ENCODE results near the gene PANK4.
A peak's percentile ranks its signal among the peaks of the same experiment; 100 is the strongest.

Gene PANK4

GRCh38 chr1:2482588-2482987, 43.8 kb downstream of the PANK4 start:
- TF ChIP-seq TOX (CRISPR knock-in tag; IDR thresholded peaks at IDR 0.05; ENCODE audit: borderline replicate concordance) (no peak), ESRRG (CRISPR knock-in tag; IDR thresholded peaks at IDR 0.05) (no peak), CREB5 (CRISPR knock-in tag; IDR thresholded peaks at IDR 0.05; ENCODE audit: low read depth) (no peak), CSDC2 (CRISPR knock-in tag; IDR thresholded peaks at IDR 0.05) (no peak), ZNF565 (CRISPR knock-in tag; conservative IDR thresholded peaks at IDR 0.05; ENCODE audit: low read depth) (no peak), GLIS3 (CRISPR knock-in tag; IDR thresholded peaks at IDR 0.05) (no peak), TCF4 (CRISPR knock-in tag; IDR thresholded peaks at IDR 0.05; ENCODE audit: borderline replicate concordance) (no peak), ZNF8 (CRISPR knock-in tag; IDR thresholded peaks at IDR 0.05) (no peak), PATZ1 (CRISPR knock-in tag; IDR thresholded peaks at IDR 0.05; ENCODE audit: borderline replicate concordance) (no peak), ZFP3 (CRISPR knock-in tag; IDR thresholded peaks at IDR 0.05) (no peak), ISL1 (CRISPR knock-in tag; IDR thresholded peaks at IDR 0.05) (no peak), SNAI2 (CRISPR knock-in tag; IDR thresholded peaks at IDR 0.05) (no peak), TSHZ2 (CRISPR knock-in tag; IDR thresholded peaks at IDR 0.05) (no peak), BACH2 (CRISPR knock-in tag; IDR thresholded peaks at IDR 0.05; ENCODE audit: borderline replicate concordance) (no peak), ZFP30 (CRISPR knock-in tag; IDR thresholded peaks at IDR 0.05) (no peak)
- peak; percentile 7; the same call in 1 of the 3 replicates for ATAC-seq

GRCh38 chr1:2481885-2482284, 44.5 kb downstream of the PANK4 start:
- peak; percentile 17 for ATAC-seq
- TF ChIP-seq TOX (CRISPR knock-in tag; IDR thresholded peaks at IDR 0.05; ENCODE audit: borderline replicate concordance) (no peak), OSR1 (CRISPR knock-in tag; IDR thresholded peaks at IDR 0.05) (no peak)

- peak; percentile 48 for ATAC-seq
- no peak for TF ChIP-seq PATZ1 (CRISPR knock-in tag; IDR thresholded peaks at IDR 0.05; ENCODE audit: borderline replicate concordance)
- TF ChIP-seq ISL1 (CRISPR knock-in tag; IDR thresholded peaks at IDR 0.05) = no peak
- no peak for TF ChIP-seq ZFP3 (CRISPR knock-in tag; IDR thresholded peaks at IDR 0.05)
- TF ChIP-seq TOX (CRISPR knock-in tag; IDR thresholded peaks at IDR 0.05; ENCODE audit: borderline replicate concordance) = no peak
- TF ChIP-seq CREB5 (CRISPR knock-in tag; IDR thresholded peaks at IDR 0.05; ENCODE audit: low read depth) = no peak
- TF ChIP-seq TCF4 (CRISPR knock-in tag; IDR thresholded peaks at IDR 0.05; ENCODE audit: borderline replicate concordance) = no peak
- no peak for TF ChIP-seq POU6F1 (CRISPR knock-in tag; IDR thresholded peaks at IDR 0.05; ENCODE audit: borderline replicate concordance, low read depth)
- TF ChIP-seq TSHZ2 (CRISPR knock-in tag; IDR thresholded peaks at IDR 0.05) = no peak
- no peak for TF ChIP-seq ARNTL (CRISPR knock-in tag; IDR thresholded peaks at IDR 0.05; ENCODE audit: borderline replicate concordance, low read depth)
- TF ChIP-seq ZNF70 (CRISPR knock-in tag; IDR thresholded peaks at IDR 0.05) = no peak
- TF ChIP-seq GLIS3 (CRISPR knock-in tag; IDR thresholded peaks at IDR 0.05) = no peak
- TF ChIP-seq ESRRG (CRISPR knock-in tag; IDR thresholded peaks at IDR 0.05) = no peak
- TF ChIP-seq CSRNP3 (CRISPR knock-in tag; IDR thresholded peaks at IDR 0.05) = no peak
- no peak for TF ChIP-seq SNAI2 (CRISPR knock-in tag; IDR thresholded peaks at IDR 0.05)
- no peak for TF ChIP-seq ZNF8 (CRISPR knock-in tag; IDR thresholded peaks at IDR 0.05)
- no peak for TF ChIP-seq RARB (CRISPR knock-in tag; IDR thresholded peaks at IDR 0.05)
- no peak for TF ChIP-seq BACH2 (CRISPR knock-in tag; IDR thresholded peaks at IDR 0.05; ENCODE audit: borderline replicate concordance)
- no peak for TF ChIP-seq PPARA (CRISPR knock-in tag; IDR thresholded peaks at IDR 0.05; ENCODE audit: borderline replicate concordance)
Measured at GRCh38 chr1:2480986-2481364, 45.4 kb downstream of the PANK4 start.

All from SK-N-SH treated with all-trans-retinoic acid at 6 μM for 48 hours (cell line).